HEK293 (cell line): Measurements from ENCODE around the gene PEX11G.

Experiments used
- REST ChIP-seq: fragments of 450-650 bp; formaldehyde crosslinking; IDR thresholded peaks from 2 replicates; pipeline ENCODE4 v1.5.1; 2016; ENCODE audit warnings: missing biosample characterization, missing genetic modification characterization
- TCF7L2 ChIP-seq: IDR thresholded peaks from 2 replicates; pipeline ENCODE4 v1.6.1; 2011; ENCODE audit warnings: low read depth, mild to moderate bottlenecking, inconsistent platforms, low read length, moderate library complexity, borderline replicate concordance
- TF ChIP-seq, protein P1 (sequence below): fragments of 450-650 bp; formaldehyde crosslinking; IDR thresholded peaks from 2 replicates; pipeline ENCODE4 v1.5.1; 2016; ENCODE audit warnings: missing biosample characterization, missing genetic modification characterization
- TF ChIP-seq, protein P2 (sequence below): fragments of 450-650 bp; formaldehyde crosslinking; IDR thresholded peaks from 2 replicates; pipeline ENCODE4 v1.5.1; 2016; ENCODE audit warnings: missing biosample characterization, missing genetic modification characterization

DNA sequence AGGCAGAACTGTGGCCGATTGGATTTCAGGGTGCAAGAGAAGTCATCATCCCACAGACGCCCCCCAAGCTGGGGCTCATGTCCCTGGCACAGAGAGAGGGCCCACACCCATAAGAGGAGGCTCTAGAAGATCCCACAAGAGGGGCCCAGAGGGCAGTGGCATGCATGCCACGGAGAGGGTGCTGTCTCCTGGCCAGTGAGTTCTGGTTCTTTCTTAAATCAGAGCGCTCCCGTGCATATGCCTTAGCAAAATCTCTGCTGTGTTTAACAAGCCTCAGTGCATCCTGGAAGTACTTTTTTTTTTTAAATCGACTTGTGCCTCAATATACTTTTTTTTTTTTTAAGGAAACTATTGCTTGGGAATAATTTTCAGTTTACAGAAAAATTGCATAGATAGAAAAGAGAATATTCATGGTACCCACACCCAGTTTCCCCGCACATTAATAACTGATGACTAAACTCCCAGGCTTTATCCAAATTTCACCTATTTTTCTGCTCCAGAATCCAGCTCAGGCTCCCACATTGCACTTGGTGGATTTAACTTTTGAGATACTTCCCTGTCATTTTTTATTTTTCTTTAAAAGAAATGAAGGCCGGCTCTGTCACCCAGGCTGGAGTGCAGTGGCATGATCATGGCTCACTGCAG, 59.1 kb downstream of the PEX11G start:
- no peak for TF ChIP-seq TCF7L2
- TF ChIP-seq, protein P1, sequence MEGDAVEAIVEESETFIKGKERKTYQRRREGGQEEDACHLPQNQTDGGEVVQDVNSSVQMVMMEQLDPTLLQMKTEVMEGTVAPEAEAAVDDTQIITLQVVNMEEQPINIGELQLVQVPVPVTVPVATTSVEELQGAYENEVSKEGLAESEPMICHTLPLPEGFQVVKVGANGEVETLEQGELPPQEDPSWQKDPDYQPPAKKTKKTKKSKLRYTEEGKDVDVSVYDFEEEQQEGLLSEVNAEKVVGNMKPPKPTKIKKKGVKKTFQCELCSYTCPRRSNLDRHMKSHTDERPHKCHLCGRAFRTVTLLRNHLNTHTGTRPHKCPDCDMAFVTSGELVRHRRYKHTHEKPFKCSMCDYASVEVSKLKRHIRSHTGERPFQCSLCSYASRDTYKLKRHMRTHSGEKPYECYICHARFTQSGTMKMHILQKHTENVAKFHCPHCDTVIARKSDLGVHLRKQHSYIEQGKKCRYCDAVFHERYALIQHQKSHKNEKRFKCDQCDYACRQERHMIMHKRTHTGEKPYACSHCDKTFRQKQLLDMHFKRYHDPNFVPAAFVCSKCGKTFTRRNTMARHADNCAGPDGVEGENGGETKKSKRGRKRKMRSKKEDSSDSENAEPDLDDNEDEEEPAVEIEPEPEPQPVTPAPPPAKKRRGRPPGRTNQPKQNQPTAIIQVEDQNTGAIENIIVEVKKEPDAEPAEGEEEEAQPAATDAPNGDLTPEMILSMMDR (tag by site-specific recombination) = no peak
- no peak for TF ChIP-seq REST (tag by site-specific recombination)
- TF ChIP-seq, protein P2, sequence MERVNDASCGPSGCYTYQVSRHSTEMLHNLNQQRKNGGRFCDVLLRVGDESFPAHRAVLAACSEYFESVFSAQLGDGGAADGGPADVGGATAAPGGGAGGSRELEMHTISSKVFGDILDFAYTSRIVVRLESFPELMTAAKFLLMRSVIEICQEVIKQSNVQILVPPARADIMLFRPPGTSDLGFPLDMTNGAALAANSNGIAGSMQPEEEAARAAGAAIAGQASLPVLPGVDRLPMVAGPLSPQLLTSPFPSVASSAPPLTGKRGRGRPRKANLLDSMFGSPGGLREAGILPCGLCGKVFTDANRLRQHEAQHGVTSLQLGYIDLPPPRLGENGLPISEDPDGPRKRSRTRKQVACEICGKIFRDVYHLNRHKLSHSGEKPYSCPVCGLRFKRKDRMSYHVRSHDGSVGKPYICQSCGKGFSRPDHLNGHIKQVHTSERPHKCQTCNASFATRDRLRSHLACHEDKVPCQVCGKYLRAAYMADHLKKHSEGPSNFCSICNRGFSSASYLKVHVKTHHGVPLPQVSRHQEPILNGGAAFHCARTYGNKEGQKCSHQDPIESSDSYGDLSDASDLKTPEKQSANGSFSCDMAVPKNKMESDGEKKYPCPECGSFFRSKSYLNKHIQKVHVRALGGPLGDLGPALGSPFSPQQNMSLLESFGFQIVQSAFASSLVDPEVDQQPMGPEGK (tag by site-specific recombination) = no peak
